GM12878 (cell line): ENCODE data around the gene MMD. TPM values are rescaled to one million over a fixed set of nuclear protein-coding genes. Genes with fewer than 3 reads are reported as not detected.
"Not testable (repeated sequence)": the region's sequence is repeated elsewhere in the genome, so short reads cannot be mapped to it uniquely, and the experiment has no call there.

Source experiments
- ATAC-seq: fragments of 200-7000 bp; cut with Tn5 transposase; 3 replicates; pipeline ENCODE4 v1.9.1; 2020; ENCODE audit warnings: mild to moderate bottlenecking, moderate library complexity
- BruUV-seq: library from RNA; stranded (reverse); fragments of 400-500 nt; replicated peaks from 2 replicates; lab custom pipeline; 2021; lab: Mats Ljungman, UMichigan
- CTCF ChIA-PET: fragments of 300-600 bp; sonication (Branson Sonifier 250); formaldehyde crosslinking; extraction: SDS; loops from one replicate; lab custom pipeline; 2021; ENCODE audit warnings: inconsistent platforms; lab: Yijun Ruan, JAX
- POLR2A ChIA-PET: fragments of 350-600 bp; formaldehyde crosslinking; extraction: SDS; loops from one replicate; lab custom pipeline; 2021; ENCODE audit warnings: inconsistent platforms; lab: Charles Lee
- RAD21 ChIA-PET: fragments of 300-600 bp; sonication (Branson Sonifier 250); formaldehyde crosslinking; loops from one replicate; lab custom pipeline; 2023; ENCODE audit warnings: antibody characterized with exemption; ENCODE audit not compliant: unreplicated experiment; lab: Charles Lee
- SMC1A ChIA-PET: fragments of 300-600 bp; sonication (Branson Sonifier 250); formaldehyde crosslinking; loops from one replicate; lab custom pipeline; 2023; ENCODE audit not compliant: unreplicated experiment, uncharacterized antibody; lab: Charles Lee
- DNase-seq: peaks from one replicate; pipeline ENCODE4 v3.0.0-alpha.2; 2011; ENCODE audit warnings: low read depth, low spot score
- FAIRE-seq: peaks from 3 replicates; lab custom pipeline; 2011; peaks lifted over from hg19 to GRCh38; lab: Jason Lieb, UNC
- H2AFZ ChIP-seq: 2 replicates; pipeline ENCODE4 v1.6.0; 2011; ENCODE audit warnings: low read depth, low read length, control low read depth; ENCODE audit not compliant: control insufficient read depth
- H3K27ac ChIP-seq: 2 replicates; pipeline ENCODE4 v1.5.1; 2011; ENCODE audit warnings: control low read depth; ENCODE audit not compliant: control insufficient read depth, insufficient read depth
- H3K27me3 ChIP-seq, 2 experiments: replicated peaks in 1 of 2; 2 replicates each; pipeline versions ENCODE4 v1.6.0 to v1.6.1; 2011; ENCODE audit warnings: low read length in 1 of 2; ENCODE audit not compliant: control insufficient read depth in 2 of 2, insufficient read depth in 2 of 2
- H3K36me3 ChIP-seq, 2 experiments: 2 replicates each; pipeline ENCODE4 v1.5.1; 2011; ENCODE audit warnings: low read length in 1 of 2; ENCODE audit not compliant: control insufficient read depth in 2 of 2, insufficient read depth in 2 of 2
- H3K4me1 ChIP-seq: 2 replicates; pipeline ENCODE4 v1.6.1; 2011; ENCODE audit warnings: mild to moderate bottlenecking, low read length, moderate library complexity, mixed read lengths; ENCODE audit not compliant: control insufficient read depth, insufficient read depth
- H3K4me2 ChIP-seq: 2 replicates; pipeline ENCODE4 v1.6.0; 2011; ENCODE audit warnings: control low read depth; ENCODE audit not compliant: control insufficient read depth, insufficient read depth
- H3K4me3 ChIP-seq: fragments of 200-600 bp; sonication (generic); 2 replicates; pipeline ENCODE4 v1.5.1; 2016
- H3K79me2 ChIP-seq: 2 replicates; pipeline ENCODE4 v1.6.0; 2011; ENCODE audit warnings: low read length; ENCODE audit not compliant: control insufficient read depth, insufficient read depth
- H3K9ac ChIP-seq: 2 replicates; pipeline ENCODE4 v1.8.0; 2011; ENCODE audit warnings: low read length, control low read depth, mixed read lengths; ENCODE audit not compliant: control insufficient read depth, insufficient read depth
- H3K9me3 ChIP-seq: replicated peaks from 3 replicates; pipeline ENCODE4 v1.5.1; 2011; ENCODE audit warnings: mild to moderate bottlenecking, low read length; ENCODE audit not compliant: control insufficient read depth, insufficient read depth
- H4K20me1 ChIP-seq: 2 replicates; pipeline ENCODE4 v1.6.0; 2011; ENCODE audit not compliant: control insufficient read depth, insufficient read depth
- ESRRA ChIP-seq: IDR thresholded peaks from 2 replicates; pipeline ENCODE4 v1.6.1; 2012; ENCODE audit warnings: mild to moderate bottlenecking, low read length, improper control_type of control experiment
- MXI1 ChIP-seq: fragments of 150-350 bp; IDR thresholded peaks from 2 replicates; pipeline ENCODE4 v1.6.1; 2011; ENCODE audit warnings: low read depth, mild to moderate bottlenecking, inconsistent platforms, low read length, improper control_type of control experiment
- NBN ChIP-seq: fragments of 450-650 bp; IDR thresholded peaks from 2 replicates; pipeline ENCODE4 v1.6.1; 2016
- NFYA ChIP-seq: IDR thresholded peaks from 2 replicates; pipeline ENCODE4 v1.6.1; 2011; ENCODE audit warnings: low read depth, mild to moderate bottlenecking, low read length, improper control_type of control experiment, borderline replicate concordance
- NR2C1 ChIP-seq: fragments of 450-650 bp; IDR thresholded peaks from 2 replicates; pipeline ENCODE4 v1.6.1; 2017; ENCODE audit warnings: antibody characterized with exemption, mild to moderate bottlenecking, moderate library complexity
- NR2F1 ChIP-seq: fragments of 450-650 bp; conservative IDR thresholded peaks from 2 replicates; pipeline ENCODE4 v1.6.1; 2017; ENCODE audit warnings: mild to moderate bottlenecking
- NRF1 ChIP-seq: conservative IDR thresholded peaks from 2 replicates; pipeline ENCODE4 v1.6.1; 2011; ENCODE audit warnings: mild to moderate bottlenecking, low read depth, low read length, improper control_type of control experiment
- POU2F2 ChIP-seq: IDR thresholded peaks from 3 replicates; pipeline ENCODE4 v1.6.1; 2011; ENCODE audit warnings: low read depth, mild to moderate bottlenecking, low read length, borderline replicate concordance
- SMARCA5 ChIP-seq: fragments of 450-650 bp; IDR thresholded peaks from 2 replicates; pipeline ENCODE4 v1.6.1; 2017; ENCODE audit warnings: mild to moderate bottlenecking
- STAT3 ChIP-seq: IDR thresholded peaks from 2 replicates; pipeline ENCODE4 v1.6.1; 2011; ENCODE audit warnings: low read depth, low read length, improper control_type of control experiment
- SUPT20H ChIP-seq: IDR thresholded peaks from 2 replicates; pipeline ENCODE4 v1.6.1; 2011; ENCODE audit warnings: low read depth, mild to moderate bottlenecking, low read length, moderate library complexity, borderline replicate concordance; ENCODE audit not compliant: control insufficient read depth
- TCF7 ChIP-seq: IDR thresholded peaks from 2 replicates; pipeline ENCODE4 v1.6.1; 2014; ENCODE audit warnings: antibody characterized with exemption, borderline replicate concordance
- WGBS: methylation state at CpG from one replicate; pipeline ENCODE4 v1.1.6; 2016; ENCODE audit warnings: low lambda C conversion rate; ENCODE audit not compliant: insufficient replicate concordance, insufficient coverage; ENCODE audit errors: missing lambda C conversion rate; 5-methylcytosine and 5-hydroxymethylcytosine counted together
- in situ Hi-C: fragments of 300-500 bp; cut with MboI; formaldehyde crosslinking; loops from 9 replicates; pipeline ENCODE4 v1.14.3; 2018; ENCODE audit warnings: mixed read lengths
- intact Hi-C: fragments of 100-400 bp; cut with micrococcal nuclease; formaldehyde crosslinking; loops from one replicate; pipeline ENCODE4 v1.14.2; 2022; ENCODE audit not compliant: unreplicated experiment
- polyA plus RNA-seq, 11 experiments: library from polyadenylated mRNA; depleted of rRNA in 4 of 11; unstranded in 6 of 11; stranded (reverse) in 5 of 11; fragments of >200 nt; fragmentation: Nextera tagmentation in 4 of 11; fragmentation: Illumina TruSeq in 1 of 11; extraction: Ambion mirVana in 4 of 11; extraction: Trizol in 1 of 11; gene quantifications; 1 replicate in 1 of 11; 2 replicates in 10 of 11; pipeline versions ENCODE4 v1.2.1 to v1.2.3, GENCODE V29; 2011 to 2016; ENCODE audit warnings: inconsistent platforms in 2 of 11, missing spikeins in 2 of 11, low read depth in 1 of 11
- total RNA-seq, 4 experiments: library from RNA; depleted of rRNA in 3 of 4; stranded (reverse); fragments of >200 nt in 3 of 4; fragmentation: Illumina TruSeq in 1 of 4; extraction: Trizol in 1 of 4; gene quantifications; 2 replicates each; pipeline versions ENCODE4 v1.2.1 to v1.2.3, GENCODE V29; 2013 to 2021
- TF ChIP-seq, protein P1 (sequence below): fragments of 450-650 bp; IDR thresholded peaks from 2 replicates; pipeline ENCODE4 v1.6.1; 2017; ENCODE audit warnings: mild to moderate bottlenecking, low read depth, inconsistent platforms; ENCODE audit not compliant: poor library complexity, severe bottlenecking

MMD gene
- total and polyA plus RNA-seq, 10 of the 15 experiments (the other 5 are each of a cell fraction or from before 2014, with no cell fraction given): 8.0 to 46.7 (median 22.3) TPM

GRCh38 chr17:55422828-55423164 is 1.2 kb upstream of the MMD start:
- H3K9me3 ChIP-seq: not testable (repeated sequence)
- H3K9ac ChIP-seq: peak overlapping the region; percentile 6; the same call in 1 of the 2 replicates
- in situ Hi-C loops: loop anchor here (5.0 kb wide), 1 partner anchor 90 kb away; the partner anchor contains the start of gene SMIM36
- TF ChIP-seq SMARCA5: 0 out of 2 replicates have a peak, but pooled peaks have one; percentile 34
- TF ChIP-seq, all 136 proteins: peak for 1; not testable (repeated sequence) for 135
- 54% methylated on average over 6 of the region's 6 CpGs for WGBS
- Histone ChIP-seq H3K4me2 (peak overlapping the region; percentile 51), H3K27ac (peak overlapping the region; percentile 63), H3K4me3 (peak overlapping the region; percentile 57), H3K79me2 (peaks cover 42% of the 10 kb centered on the region), H2AFZ (peak overlapping the region; percentile 49), H3K4me1 (peaks cover 40% of the 10 kb centered on the region)
- intact Hi-C loops: loop anchor here (1.0 to 2.0 kb wide), 2 partner anchors 15 to 36 kb away; no protein-coding TSS in a partner anchor
- not testable (repeated sequence) for BruUV-seq, H3K27me3 ChIP-seq, FAIRE-seq, H4K20me1 ChIP-seq, DNase-seq, H3K36me3 ChIP-seq, ATAC-seq
- ChIA-PET POLR2A (interaction anchor here (1.0 to 6.4 kb wide), 5 partner anchors 12 to 87 kb away, joined by 3 to 106 read pairs (median 7); no protein-coding TSS in a partner anchor), RAD21 (interaction anchor here (0.7 to 8.9 kb wide), 5 partner anchors 12 to 44 kb away, joined by 3 to 99 read pairs (median 3); no protein-coding TSS in a partner anchor), CTCF (interaction anchor here (0.8 to 1.0 kb wide), 3 partner anchors 13 to 66 kb away, joined by 3 read pairs; no protein-coding TSS in a partner anchor), SMC1A (interaction anchor here (0.9 to 16.9 kb wide), 5 partner anchors 8 to 89 kb away, joined by 3 to 359 read pairs (median 9); partner anchors contain the start of gene SMIM36)

DNA sequence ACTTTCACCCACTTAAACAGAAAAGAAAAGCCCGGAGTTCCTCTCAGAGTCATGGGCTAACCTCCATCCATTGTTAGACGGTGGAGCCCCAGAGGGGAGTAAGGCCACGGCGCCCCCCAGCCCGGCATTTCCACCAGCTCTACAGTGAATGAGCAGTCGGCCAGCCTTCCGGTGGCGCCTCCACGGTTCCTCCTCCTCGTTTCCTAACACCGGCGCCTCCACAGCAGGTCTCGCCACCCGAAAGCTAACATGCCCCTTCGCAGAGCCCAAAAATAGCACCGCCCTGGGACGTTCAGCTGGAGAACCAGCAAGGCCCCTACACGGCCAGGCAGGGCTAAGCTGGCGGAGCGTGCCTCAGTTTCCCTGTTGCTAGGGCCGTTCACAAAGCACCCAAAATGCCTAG is 858 bp downstream of the MMD start:
- intact Hi-C loops: loop anchor here (1.0 kb wide), 1 partner anchor 94 kb away; no protein-coding TSS in a partner anchor
- SMC1A ChIA-PET: interaction anchor here (0.7 to 16.9 kb wide), 8 partner anchors 15 to 91 kb away, joined by 3 to 359 read pairs (median 14); partner anchors contain the start of gene SMIM36
- no peak for DNase-seq
- Histone ChIP-seq H3K9ac (peak overlapping the region; percentile 99), H3K27ac (peak overlapping the region; percentile 91), H3K4me3 (peak overlapping the region; percentile 94), H3K9me3 (no peaks in the 10 kb centered on the region), H3K4me1 (peaks cover 36% of the 10 kb centered on the region), H4K20me1 (no peaks in the 10 kb centered on the region), H3K4me2 (peak overlapping the region; percentile 77), H2AFZ (peak overlapping the region; percentile 31), H3K27me3 (no peaks in the 10 kb centered on the region), H3K79me2 (peaks cover 62% of the 10 kb centered on the region), H3K36me3 (no peaks in the 10 kb centered on the region)
- in situ Hi-C loops: loop anchor here (5.0 kb wide), 1 partner anchor 92 kb away; the partner anchor contains the start of gene SMIM36
- no TSS peak for BruUV-seq
- RAD21 ChIA-PET: interaction anchor here (1.0 to 8.9 kb wide), 4 partner anchors 14 to 60 kb away, joined by 3 to 99 read pairs (median 8); no protein-coding TSS in a partner anchor
- WGBS: under 1% methylated on average over 21 of the region's 21 CpGs
- peak; percentile 43 for ATAC-seq
- POLR2A ChIA-PET: interaction anchor here (1.2 to 6.4 kb wide), 6 partner anchors 9 to 38 kb away, joined by 3 to 106 read pairs (median 5); no protein-coding TSS in a partner anchor
- CTCF ChIA-PET: interaction anchor here (1.6 to 1.7 kb wide), 3 partner anchors 16 to 94 kb away, joined by 5 to 6 read pairs (median 5); no protein-coding TSS in a partner anchor
- FAIRE-seq: no peak
- TF ChIP-seq POU2F2 (no peak), NBN (no peak), NR2F1 (no peak), TCF7 (no peak), ESRRA (no peak), MXI1 (no peak), SUPT20H (no peak), STAT3 (no peak), SMARCA5 (0 out of 2 replicates have a peak, but pooled peaks have one; percentile 24), NRF1 (no peak), NFYA (no peak), NR2C1 (no peak)
- TF ChIP-seq, protein P1, sequence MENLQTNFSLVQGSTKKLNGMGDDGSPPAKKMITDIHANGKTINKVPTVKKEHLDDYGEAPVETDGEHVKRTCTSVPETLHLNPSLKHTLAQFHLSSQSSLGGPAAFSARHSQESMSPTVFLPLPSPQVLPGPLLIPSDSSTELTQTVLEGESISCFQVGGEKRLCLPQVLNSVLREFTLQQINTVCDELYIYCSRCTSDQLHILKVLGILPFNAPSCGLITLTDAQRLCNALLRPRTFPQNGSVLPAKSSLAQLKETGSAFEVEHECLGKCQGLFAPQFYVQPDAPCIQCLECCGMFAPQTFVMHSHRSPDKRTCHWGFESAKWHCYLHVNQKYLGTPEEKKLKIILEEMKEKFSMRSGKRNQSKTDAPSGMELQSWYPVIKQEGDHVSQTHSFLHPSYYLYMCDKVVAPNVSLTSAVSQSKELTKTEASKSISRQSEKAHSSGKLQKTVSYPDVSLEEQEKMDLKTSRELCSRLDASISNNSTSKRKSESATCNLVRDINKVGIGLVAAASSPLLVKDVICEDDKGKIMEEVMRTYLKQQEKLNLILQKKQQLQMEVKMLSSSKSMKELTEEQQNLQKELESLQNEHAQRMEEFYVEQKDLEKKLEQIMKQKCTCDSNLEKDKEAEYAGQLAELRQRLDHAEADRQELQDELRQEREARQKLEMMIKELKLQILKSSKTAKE: no peak
